NCI-H2107 (cell line): ENCODE data around the gene MXRA8.
"Not testable (repeated sequence)": the region's sequence is repeated elsewhere in the genome, so short reads cannot be mapped to it uniquely, and the experiment has no call there.

Source experiments
- DNase-seq: peaks from one replicate; lab custom pipeline; 2025; lab: John Stamatoyannopoulos, UW

MXRA8 gene, protein sequence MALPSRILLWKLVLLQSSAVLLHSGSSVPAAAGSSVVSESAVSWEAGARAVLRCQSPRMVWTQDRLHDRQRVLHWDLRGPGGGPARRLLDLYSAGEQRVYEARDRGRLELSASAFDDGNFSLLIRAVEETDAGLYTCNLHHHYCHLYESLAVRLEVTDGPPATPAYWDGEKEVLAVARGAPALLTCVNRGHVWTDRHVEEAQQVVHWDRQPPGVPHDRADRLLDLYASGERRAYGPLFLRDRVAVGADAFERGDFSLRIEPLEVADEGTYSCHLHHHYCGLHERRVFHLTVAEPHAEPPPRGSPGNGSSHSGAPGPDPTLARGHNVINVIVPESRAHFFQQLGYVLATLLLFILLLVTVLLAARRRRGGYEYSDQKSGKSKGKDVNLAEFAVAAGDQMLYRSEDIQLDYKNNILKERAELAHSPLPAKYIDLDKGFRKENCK

DNA sequence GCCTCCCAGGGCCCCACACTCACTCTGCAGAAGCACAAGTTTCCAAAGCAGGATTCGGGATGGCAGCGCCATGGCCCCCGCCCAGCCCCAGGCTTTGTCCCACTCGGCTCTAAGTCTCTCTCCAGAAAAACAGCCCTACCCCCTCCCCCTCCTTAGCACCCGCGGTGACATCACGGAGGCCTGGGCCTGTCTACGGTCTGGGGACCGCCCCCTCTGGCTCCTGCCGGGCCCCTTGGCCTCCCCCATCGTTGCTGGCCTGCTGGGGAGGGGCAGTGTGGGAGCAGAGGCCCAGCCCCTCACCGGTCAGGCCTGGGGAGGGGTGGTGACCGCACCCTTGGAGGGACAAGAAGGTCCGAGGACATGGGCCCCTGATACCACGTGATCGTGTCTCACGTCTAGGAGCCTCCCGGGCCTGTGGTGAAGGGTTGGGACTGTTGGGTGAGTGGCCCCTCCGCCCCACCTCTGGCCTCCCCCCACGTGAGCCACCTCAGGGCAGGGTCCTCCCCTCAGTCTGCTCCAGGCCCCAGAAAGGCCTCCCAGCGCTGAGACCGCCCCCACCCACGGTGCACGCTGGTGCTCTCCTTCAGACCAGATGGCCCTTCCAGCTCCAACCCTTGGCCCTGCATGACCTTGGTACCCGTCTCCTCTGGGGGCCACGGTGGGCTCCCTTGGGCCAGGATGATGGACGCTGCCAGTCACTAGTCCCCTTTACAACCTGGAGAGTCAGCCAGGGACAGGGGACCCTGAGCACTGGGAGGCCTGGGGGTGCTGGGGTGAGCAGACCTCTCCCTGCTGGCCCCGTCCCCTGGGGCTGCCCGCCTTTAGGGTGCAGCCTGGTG lies at the start of gene MXRA8:
TSS of gene MXRA8 (minus strand) at position 123 of the 839 bp plus-strand sequence. CDS start at position 72, 51 bp downstream.
- no peak for DNase-seq

DNA sequence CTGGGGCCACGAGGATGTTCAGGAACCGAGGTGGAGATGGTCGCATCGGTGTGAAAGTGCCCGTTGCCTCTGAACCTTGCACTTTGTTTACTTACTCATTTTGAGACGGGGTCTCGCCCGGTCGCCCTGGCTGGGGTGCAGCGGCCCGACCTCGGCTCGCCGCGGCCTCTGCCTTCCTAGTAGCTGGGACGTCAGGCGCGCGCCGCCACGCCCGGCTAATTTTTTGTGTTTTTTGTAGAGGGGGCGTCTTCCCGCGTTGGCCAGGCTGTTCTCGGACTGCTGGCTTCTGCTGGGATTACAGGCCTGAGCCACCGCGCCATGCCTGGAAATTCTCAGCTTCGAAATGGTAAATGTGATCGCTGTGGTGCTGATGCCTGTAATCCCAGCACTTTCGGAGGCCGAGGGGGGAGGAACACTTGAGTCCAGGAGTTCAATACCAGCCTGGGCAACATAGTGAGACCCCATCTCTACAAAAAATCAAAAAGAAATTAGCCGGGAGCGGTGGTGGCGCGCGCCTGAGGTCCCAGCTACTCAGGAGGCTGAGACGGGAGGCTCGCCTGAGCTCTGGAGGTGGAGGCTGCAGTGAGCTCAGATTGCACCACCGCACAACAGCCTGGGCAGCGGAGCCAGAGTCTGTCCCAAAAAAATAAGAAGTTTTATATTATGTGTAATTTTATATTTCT lies 49.4 kb upstream of the MXRA8 start:
- DNase-seq, result no peak

DNA sequence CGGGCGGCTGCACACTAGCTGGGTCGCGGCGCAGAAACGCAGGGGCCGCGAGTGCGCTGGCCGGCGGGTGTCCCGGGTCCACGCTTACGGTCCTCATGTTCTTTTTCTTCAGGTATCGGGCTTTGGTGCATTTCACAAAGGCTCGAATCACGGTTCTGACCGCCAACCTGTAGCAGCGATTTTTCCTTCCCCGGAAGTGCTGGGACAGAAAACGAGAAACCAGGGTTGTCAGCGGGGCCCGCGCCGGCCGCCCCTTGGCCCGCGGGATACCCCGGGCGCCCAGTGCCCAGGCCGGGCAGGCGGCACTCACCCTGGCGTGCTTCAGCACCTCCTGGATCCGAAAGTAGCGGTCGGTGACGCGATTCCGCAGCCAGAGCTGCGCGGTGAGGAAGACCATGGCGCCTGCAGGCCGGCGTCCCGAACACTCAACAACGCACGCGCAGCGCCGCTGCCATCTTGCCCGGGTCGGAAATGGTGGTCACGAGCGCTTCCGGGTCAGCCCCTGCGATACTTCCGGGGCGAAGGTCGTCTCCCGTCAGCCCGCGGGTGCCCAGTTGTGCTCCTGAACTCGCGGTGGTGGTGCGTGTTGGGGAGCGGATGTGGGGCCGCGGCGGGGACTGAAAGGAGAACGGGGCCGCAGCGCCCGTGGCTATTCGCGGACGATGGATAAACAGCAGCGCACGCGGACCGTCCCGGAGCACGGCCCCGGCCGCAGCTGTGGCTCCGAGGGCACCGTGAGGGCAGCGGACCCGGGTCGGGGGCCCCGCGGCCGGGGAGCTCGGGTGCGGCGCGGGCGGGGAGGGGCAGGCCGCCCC lies 48.7 kb upstream of the MXRA8 start, which contains the start of gene MRPL20:
TSS of gene MRPL20 (minus strand) at position 473 of the 815 bp plus-strand sequence. CDS start at position 397, 76 bp downstream.
- DNase-seq, result peak; percentile 21

DNA sequence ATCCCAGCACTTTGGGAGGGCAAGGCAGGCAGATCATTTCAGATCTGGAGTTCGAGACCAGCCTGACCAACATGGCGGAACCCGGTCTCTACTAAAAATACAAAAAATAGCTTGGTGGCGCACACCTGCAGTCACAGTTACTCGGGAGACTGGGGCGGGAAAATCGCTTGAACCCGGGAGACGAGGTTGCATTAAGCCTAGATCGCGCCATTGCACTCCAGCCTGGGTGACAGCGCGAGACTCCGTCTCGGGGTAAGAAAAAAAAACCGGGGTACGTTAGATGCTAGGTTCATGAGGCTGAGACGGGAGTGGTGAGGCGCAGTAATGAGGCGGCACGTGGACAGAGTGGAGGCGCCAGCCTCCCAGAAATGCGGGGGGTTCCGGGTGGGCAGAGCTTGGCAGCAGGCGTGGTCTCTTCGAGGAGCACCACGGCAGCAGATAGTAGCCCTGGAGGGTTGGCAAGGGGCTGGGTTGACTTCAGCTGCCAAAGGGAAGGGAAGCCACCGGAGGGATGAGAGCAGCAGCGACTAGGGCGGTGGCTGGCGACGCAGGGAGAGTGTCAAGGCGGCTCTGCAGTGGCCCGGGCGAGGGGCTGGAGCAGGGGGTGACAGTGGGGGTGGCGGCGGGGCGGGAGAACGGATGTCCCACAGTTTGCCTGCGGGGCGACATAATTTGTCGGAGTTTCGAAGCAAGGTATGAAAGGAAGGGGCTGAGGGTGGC lies 47.9 kb upstream of the MXRA8 start:
- DNase-seq, result no peak

DNA sequence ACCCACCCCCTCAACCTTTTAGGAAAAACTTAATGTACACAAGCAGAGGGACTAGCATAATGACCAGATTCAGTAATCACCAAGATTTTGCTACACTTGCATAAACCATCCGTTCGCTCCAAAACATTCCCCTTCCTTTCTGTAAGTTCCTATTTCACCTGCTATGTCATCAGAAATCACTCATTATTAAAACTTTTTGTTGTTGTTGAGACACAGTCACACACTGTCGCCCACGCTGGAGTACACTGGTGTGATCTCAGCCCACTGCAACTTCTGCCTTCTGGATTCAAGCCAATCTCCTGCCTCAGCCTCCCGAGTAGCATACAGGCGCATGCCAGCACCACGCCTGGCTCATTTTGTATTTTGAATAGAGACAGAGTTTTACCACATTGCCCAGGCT lies 45.3 kb upstream of the MXRA8 start:
- DNase-seq, result no peak

DNA sequence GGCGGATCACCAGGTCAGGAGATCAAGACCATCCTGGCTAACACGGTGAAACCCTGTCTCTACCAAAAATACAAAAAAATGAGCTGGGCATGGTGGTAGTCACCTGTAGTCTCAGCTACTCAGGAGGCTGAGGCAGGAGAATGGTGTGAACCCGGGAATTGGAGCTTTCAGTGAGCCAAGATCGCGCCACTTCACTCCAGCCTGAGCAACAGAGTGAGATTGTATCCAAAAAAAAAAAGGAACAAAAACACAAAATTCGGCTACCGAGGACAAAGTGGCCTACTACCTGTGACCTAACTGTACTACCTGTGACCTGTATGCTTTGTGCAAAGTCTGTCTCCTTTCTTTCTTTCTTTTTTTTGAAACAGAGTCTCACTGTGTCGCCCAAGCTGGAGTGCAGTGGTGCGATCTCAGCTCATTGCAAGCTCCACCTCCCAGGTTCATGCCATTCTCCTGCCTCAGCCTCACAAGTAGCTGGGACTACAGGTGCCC lies 44.6 kb upstream of the MXRA8 start:
- DNase-seq, result not testable (repeated sequence)

DNA sequence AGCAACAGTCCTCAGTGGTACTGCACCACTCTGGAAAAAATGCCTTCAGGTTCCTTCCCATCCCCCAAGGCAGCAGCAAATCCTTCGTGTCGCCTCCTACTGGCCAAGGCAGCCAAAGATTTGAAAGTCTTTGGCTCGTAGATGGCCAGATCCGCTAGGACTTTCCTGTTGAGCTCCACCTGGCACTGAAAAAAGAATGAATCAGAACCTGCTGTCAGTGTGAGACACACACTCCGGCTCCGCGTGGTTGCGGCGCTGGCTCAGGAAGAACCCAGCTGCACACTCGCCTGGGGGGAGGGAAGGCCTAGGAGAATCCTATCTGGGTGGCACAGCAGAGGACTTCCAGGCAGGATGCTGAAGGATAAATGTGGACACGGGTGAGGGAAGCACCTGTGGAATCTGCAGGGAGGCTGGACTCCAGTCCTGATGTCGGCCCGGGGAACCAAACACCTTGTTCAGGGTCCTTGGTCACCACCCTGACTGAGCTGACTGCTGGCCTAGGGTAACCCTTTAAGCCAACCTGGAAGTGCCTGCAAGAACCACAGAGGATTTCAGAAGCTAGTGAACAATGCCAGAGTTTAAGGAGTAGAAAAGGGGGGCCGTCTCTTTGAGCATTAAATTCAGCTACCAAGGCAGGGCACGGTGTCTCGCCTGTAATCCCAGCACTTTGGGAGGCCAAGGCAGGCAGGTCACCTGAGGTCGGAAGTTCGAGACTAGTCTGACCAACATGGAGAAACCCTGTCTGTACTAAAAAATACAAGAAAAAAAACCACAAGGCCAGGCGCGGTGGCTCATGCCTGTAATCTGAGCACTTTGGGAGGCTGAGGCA lies 43.9 kb upstream of the MXRA8 start:
- no peak for DNase-seq

DNA sequence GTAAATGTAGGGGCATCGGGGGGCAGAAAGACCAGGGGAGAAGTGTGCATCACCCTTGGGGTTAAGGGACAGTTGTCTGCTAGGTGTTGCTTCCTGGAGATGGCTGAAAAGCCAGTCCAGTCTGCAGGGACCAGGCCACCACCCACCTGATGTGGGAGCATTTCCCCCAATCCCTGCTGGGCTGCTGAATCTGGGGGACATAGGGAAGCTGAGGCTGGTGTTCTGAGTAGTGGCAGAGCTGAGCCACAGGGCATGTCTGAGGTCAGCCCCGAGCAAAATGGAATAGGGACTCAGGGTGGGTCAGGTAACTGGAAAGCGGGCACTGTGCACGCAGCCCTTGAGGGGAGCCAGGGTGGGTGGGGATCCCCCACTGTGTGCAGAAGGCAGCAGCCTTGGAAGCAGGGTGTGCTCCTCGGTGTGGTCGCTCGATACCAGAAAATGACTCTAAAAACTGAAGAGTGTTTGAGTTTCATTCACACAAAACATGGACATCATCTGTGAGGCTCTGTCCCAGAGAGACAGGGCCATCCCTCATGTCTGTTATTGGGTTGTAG lies 43.2 kb upstream of the MXRA8 start:
- DNase-seq, result no peak

DNA sequence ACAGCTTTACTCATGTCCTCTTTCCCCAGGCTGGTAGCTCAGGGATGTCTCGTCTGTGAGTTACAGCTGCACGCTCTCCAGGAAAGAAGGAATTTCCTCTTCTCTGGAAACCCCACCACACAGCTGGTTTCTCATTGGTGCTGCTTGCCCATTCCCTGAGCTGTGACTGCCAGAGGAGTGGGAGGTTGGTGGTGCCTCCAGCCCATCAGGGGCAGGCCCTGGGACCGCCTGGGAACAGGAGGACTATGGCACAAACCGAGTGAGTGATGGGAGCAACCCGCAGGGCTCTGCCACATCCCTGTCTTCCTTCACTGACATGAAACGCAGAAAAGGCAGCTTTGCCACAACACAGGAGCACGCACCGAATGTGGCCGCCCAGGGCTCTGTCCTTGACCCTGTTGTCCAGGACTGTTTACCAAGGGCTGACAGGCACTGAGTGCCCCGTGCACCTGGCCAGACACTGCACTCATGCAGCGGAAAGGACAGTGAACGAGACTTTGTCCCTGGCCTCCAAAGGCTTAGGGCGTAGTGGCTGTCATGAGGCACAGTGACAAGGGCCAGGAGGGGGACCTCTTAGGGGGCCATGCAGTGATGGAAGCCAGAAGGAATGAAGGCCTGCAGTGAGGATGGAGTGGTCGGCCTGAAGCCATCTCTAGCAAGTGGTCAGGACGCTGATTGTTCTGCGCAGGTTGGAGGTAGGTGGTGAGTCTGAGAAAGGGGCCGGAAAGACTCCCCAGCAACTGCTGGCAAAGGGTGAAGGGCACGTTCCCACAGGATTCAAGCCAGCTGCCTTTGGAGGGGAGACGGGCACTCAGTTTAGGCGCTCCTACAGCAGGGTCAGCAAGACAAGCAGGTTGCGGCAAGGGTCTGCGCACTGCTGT lies 42.5 kb upstream of the MXRA8 start:
- no peak for DNase-seq

DNA sequence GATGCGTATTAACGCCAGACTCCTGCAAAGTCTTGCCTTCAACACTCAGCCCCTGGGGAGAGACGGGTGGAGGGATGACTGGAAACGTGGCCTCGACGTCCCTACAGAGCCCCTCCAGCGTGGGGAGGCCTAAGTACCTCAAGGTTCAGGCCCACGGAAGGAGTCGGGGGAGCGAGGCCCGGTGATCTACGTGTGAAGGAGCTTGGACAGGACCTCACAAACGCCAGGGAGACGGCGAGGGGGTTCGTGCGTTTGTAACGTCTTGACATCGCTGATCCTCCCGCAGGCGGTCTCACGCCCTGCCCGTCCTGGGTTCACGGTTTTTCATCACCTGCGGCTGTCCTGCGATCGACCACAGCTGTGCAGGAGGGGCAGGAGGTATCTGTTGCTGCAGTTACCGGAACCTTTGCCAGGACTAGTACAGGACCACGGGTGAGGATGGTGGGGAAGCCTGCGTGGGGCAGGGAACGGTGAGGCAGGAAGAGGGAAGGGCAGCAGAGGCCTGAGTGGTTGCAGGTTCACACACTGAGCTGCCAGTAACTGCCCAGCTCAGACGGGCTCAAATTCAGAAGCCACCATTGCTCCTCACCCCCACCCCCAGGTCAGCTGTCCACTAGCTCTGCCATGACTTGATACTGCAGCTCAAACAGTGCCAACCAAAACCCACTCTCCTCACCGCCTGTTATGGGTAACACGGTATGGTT lies 41.7 kb upstream of the MXRA8 start:
- no peak for DNase-seq

DNA sequence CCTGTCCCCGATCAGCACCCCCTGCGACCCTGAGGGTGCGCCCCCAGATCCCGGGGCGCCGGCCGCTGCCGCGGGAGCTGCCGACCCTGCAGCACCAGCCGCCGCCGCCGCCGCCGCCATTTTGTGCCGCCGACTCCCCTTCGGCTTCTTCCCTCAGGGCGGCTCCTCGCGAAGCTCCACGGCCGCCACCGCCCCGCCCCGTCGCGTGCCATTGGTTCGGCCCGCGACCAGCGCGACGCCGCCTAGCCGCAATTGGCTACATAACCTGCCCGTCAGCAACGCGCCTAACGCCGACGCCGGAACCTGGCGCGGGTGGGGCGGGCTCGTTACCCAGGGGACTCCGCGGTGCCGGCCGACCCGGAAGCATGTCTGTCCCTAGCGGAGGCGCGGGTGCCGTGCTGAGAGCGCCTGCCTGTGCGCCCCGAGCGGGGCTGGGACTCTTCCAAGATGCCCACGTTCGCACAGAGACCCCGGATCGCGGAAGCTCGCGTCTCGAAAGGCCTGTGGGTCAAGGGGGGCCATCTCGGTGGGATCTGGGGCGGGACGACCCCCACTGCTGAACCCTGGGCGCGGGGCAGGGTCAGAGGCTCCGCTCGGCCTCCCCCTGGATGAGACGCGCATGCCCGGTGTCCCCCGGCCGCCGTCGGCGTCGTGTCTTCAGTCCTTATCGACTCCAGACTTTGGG lies 41.0 kb upstream of the MXRA8 start, which contains the start of gene CCNL2:
TSS of gene CCNL2 (minus strand) at position 149 of the 685 bp plus-strand sequence. CDS start at position 120, 29 bp downstream.
- DNase-seq, result peak; percentile 14

DNA sequence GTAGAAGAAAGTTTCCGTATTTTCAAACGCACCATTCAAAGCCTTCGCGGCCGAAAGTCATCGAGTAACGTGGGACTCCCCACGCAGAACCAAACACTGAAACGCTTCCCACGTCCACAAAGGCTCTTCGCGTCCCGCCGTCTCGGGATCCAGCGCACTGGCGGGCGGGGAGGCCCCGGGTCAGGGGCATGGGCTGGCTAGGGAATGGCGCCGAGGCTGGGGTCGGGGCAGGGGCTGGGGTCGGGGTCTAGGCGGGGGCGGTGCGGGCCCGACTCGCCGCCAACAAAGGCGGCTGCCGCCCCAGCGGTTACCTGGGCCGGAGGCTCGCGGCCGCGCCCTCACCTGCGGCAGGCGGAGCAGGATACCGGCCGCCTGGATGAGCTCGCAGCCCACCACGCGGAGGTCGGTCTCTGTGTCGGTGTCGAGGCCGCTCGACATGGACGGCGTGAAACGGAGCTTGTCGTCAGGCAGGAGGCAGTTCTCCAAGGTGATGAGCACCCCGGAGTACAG lies 40.4 kb upstream of the MXRA8 start:
- no peak for DNase-seq

DNA sequence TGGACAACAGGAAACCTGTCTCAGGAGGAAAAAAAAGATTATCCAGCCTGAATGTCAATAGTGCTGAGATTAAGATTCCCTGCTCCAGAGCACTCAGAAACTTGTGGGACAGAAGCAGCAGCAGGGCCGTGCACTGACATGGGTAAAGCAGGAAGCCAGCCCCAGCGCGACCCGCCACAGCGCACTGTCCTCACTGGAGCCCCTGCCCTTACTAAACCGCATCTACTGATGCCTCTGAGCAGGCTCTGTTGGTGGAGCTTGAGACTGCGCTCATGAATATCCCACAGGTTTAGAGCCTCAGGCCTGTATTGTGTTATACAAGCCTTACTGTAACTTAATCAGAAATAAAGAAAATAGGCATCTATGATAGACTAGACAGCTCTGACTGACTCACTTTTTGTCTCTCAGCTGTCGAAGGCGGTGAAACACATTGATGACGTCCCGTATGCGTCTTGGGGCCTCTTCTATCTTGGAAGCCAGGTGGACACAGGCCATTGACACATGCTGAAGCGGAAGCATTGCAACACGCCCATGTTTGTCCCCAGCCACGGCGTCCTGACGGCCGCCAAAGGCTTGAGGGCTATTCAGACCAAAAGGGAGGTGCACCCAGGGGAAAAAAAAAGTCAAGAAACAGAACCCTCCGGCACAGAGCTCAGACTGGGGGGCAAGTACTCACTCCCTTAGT lies 39.6 kb upstream of the MXRA8 start:
- no peak for DNase-seq

DNA sequence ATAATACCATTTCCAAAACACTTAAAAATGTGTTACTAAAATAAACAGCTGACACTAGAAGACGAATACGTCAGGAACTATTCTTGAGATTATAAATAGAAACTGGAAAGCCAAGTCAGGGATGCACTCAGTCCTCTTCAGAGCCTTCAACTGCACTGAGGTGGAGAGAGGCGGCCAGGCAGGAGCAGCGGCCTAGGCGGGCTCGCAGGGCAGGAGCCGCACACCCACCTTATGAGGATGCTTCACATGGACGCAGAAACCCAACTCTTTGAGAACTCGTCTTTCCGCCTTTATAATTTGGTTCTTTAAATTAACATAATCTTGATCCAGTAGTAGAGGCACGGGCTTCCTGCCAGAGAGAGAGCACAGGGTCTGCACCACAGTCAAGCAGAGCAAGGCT lies 36.8 kb upstream of the MXRA8 start:
- DNase-seq, result no peak

DNA sequence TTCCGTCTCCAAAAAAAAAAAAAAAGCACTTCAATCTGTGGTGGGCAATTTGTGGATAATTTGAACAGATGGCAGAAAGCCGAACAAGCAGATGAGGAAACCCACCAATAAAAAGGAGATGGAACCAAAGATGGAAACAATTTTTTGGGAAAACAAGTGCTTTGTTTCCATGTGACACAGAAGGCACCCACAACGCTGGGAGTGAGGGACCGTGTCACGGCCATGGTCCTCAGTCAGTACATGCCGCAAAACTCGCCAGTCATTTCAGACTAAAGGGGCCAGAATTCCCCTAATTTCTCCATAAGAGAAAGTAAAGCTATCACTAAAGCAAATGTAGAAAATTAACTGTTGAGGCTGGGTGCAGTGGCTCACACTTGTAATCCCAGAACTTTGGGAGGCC lies 35.8 kb upstream of the MXRA8 start:
- DNase-seq, result no peak

DNA sequence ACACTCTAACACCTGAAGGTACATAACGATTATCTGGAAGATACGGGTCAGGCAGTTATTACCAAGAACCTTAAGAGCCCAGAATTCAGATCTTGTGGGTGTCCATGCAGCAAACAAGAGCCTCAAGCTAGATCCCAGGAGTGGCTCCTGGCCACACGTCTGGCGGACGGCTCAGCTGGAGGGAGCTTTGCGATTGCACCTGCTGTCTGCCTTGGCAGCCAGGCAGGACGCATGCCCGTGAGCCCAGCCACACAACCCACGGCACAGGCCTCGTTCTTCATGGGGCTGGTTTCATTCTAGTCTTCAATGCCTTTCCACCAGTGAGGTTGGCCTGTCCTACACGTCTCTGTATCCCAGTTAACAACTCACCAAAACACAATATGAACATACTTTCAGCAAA lies 35.1 kb upstream of the MXRA8 start:
- DNase-seq, result no peak
